Left ventricle myocardium inferior (tissue), 1 donor: ENCODE results near the gene ADAMTS2. TPM values are rescaled to one million over a fixed set of nuclear protein-coding genes. Genes with fewer than 3 reads are reported as not detected.

Experiments used
- DNase-seq: peaks from one replicate; pipeline ENCODE4 v3.0.0-alpha.2; 2020
- H3K27ac ChIP-seq: fragments of 200-600 bp; replicated peaks from 2 replicates; pipeline ENCODE4 v1.8.0; 2021
- H3K27me3 ChIP-seq: fragments of 200-600 bp; 2 replicates; pipeline ENCODE4 v1.8.0; 2021; ENCODE audit warnings: low read depth
- H3K36me3 ChIP-seq: fragments of 200-600 bp; 2 replicates; pipeline ENCODE4 v1.8.0; 2021
- H3K4me1 ChIP-seq: fragments of 200-600 bp; 2 replicates; pipeline ENCODE4 v1.8.0; 2021
- H3K4me3 ChIP-seq: fragments of 200-600 bp; 2 replicates; pipeline ENCODE4 v1.8.0; 2021; ENCODE audit warnings: mild to moderate bottlenecking, moderate library complexity
- H3K9me3 ChIP-seq: fragments of 200-600 bp; replicated peaks from 2 replicates; pipeline ENCODE4 v1.8.0; 2021
- CTCF ChIP-seq: fragments of 200-600 bp; IDR thresholded peaks from 2 replicates; pipeline ENCODE4 v1.8.0; 2021; ENCODE audit warnings: antibody characterized with exemption, mild to moderate bottlenecking, borderline replicate concordance
- intact Hi-C: fragments of 100-400 bp; cut with micrococcal nuclease; formaldehyde crosslinking; loops from one replicate; pipeline ENCODE4 v1.11.0; 2022
- total RNA-seq: library from RNA; stranded (reverse); fragmentation: NEBNext Ultra II Directional; extraction: Animal tissue kit (Norgen Biotek cat#: 25700); gene quantifications from one replicate; pipeline ENCODE4 v1.2.1, GENCODE V29; 2021
- donor health status: DM: no; HTN: yes; CAD: no; lungs with severe emphysema.

The ADAMTS2 gene
- total RNA-seq, 1 donor from 2014 or later: 4.6 TPM

GRCh38 chr5:179192185-179192890 lies 152.9 kb downstream of the ADAMTS2 start:
- Histone ChIP-seq H3K4me1 (no peaks in the 10 kb centered on the region), H3K4me3 (no peak overlapping the region), H3K9me3 (no peaks in the 10 kb centered on the region), H3K27me3 (peaks cover 63% of the 10 kb centered on the region), H3K36me3 (no peaks in the 10 kb centered on the region), H3K27ac (no peak overlapping the region)
- no peak for TF ChIP-seq CTCF
- intact Hi-C loops: no loop called here
- no peak for DNase-seq

GRCh38 chr5:179191506-179192184 lies 153.6 kb downstream of the ADAMTS2 start:
- DNase-seq: no peak
- peaks cover 70% of the 10 kb centered on the region for H3K27me3 ChIP-seq
- H3K27ac ChIP-seq: no peak overlapping the region
- no peak overlapping the region for H3K4me3 ChIP-seq
- no peaks in the 10 kb centered on the region for H3K9me3 ChIP-seq
- H3K4me1 ChIP-seq: no peaks in the 10 kb centered on the region
- TF ChIP-seq CTCF: no peak
- H3K36me3 ChIP-seq: no peaks in the 10 kb centered on the region
- intact Hi-C loops: no loop called here

GRCh38 chr5:179190851-179191505 lies 154.3 kb downstream of the ADAMTS2 start:
- DNase-seq: no peak
- no peaks in the 10 kb centered on the region for H3K4me1 ChIP-seq
- H3K27me3 ChIP-seq: peaks cover 75% of the 10 kb centered on the region
- intact Hi-C loops: no loop called here
- H3K4me3 ChIP-seq: no peak overlapping the region
- H3K27ac ChIP-seq: no peak overlapping the region
- no peak for TF ChIP-seq CTCF
- no peaks in the 10 kb centered on the region for H3K9me3 ChIP-seq
- H3K36me3 ChIP-seq: no peaks in the 10 kb centered on the region

GRCh38 chr5:179188636-179189035 lies 156.6 kb downstream of the ADAMTS2 start:
- no peak for DNase-seq
- Histone ChIP-seq H3K27ac (no peak overlapping the region), H3K36me3 (no peaks in the 10 kb centered on the region), H3K4me1 (no peaks in the 10 kb centered on the region), H3K9me3 (no peaks in the 10 kb centered on the region), H3K4me3 (no peak overlapping the region), H3K27me3 (peaks cover 88% of the 10 kb centered on the region)
- intact Hi-C loops: no loop called here
- no peak for TF ChIP-seq CTCF

GRCh38 chr5:179187681-179188575 lies 157.3 kb downstream of the ADAMTS2 start:
- no peak for TF ChIP-seq CTCF
- intact Hi-C loops: no loop called here
- DNase-seq: no peak

More at GRCh38 chr5:179187681-179188575, 157.3 kb downstream of the ADAMTS2 start:
- Histone ChIP-seq H3K9me3 (no peaks in the 10 kb centered on the region), H3K4me3 (no peak overlapping the region), H3K27me3 (peaks cover 88% of the 10 kb centered on the region), H3K36me3 (no peaks in the 10 kb centered on the region), H3K27ac (no peak overlapping the region), H3K4me1 (no peaks in the 10 kb centered on the region)
